G401 (cell line): ENCODE data around the gene OLFML2A. TPM values are rescaled to one million over a fixed set of nuclear protein-coding genes. Genes with fewer than 3 reads are reported as not detected.
"Not testable (repeated sequence)": the region's sequence is repeated elsewhere in the genome, so short reads cannot be mapped to it uniquely, and the experiment has no call there.

Experiments used
- DNase-seq: peaks from one replicate; pipeline ENCODE4 v3.0.0-alpha.2; 2015; ENCODE audit warnings: low spot score
- in situ Hi-C: cut with HindIII; loops from 2 replicates; pipeline ENCODE4 v1.10.0; 2016; ENCODE audit warnings: low sequenced_read_pairs, mixed read lengths
- total RNA-seq: library from RNA; depleted of rRNA; stranded (reverse); fragments of >200 nt; shearing (Covaris generic); gene quantifications from 2 replicates; pipeline ENCODE4 v1.2.3, GENCODE V29; 2014

OLFML2A gene
- total RNA-seq, 1 experiment from 2014 or later = 12.0 TPM

GRCh38 chr9:124809211-124809610 lies 32.3 kb downstream of the OLFML2A start:
- DNase-seq = no peak
- in situ Hi-C loops = no loop called here

GRCh38 chr9:124809741-124810500 lies 33.0 kb downstream of the OLFML2A start:
- in situ Hi-C loops = no loop called here
- DNase-seq = no peak

- in situ Hi-C loops = no loop called here
- DNase-seq = peak; percentile 12
Observed at GRCh38 chr9:124810663-124811355, 33.9 kb downstream of the OLFML2A start.

GRCh38 chr9:124812441-124812876 lies 35.5 kb downstream of the OLFML2A start:
- in situ Hi-C loops = no loop called here
- no peak for DNase-seq

- no peak for DNase-seq
- in situ Hi-C loops = no loop called here
Observed at GRCh38 chr9:124813041-124813440, 36.1 kb downstream of the OLFML2A start.

- DNase-seq = no peak
- in situ Hi-C loops = no loop called here
Observed at GRCh38 chr9:124813501-124814163, 36.7 kb downstream of the OLFML2A start.

- in situ Hi-C loops = no loop called here
- DNase-seq = no peak
Observed at GRCh38 chr9:124814164-124814535, 37.2 kb downstream of the OLFML2A start.

GRCh38 chr9:124815601-124816000 lies 38.7 kb downstream of the OLFML2A start:
- no peak for DNase-seq
- in situ Hi-C loops = no loop called here

- in situ Hi-C loops = no loop called here
- no peak for DNase-seq
Observed at GRCh38 chr9:124818431-124819281, 41.7 kb downstream of the OLFML2A start.

- DNase-seq = no peak
- in situ Hi-C loops = no loop called here
Observed at GRCh38 chr9:124820698-124821623, 44.0 kb downstream of the OLFML2A start.

GRCh38 chr9:124828489-124829333 lies 51.8 kb downstream of the OLFML2A start:
- in situ Hi-C loops = no loop called here
- DNase-seq = no peak

- no peak for DNase-seq
- in situ Hi-C loops = no loop called here
Observed at GRCh38 chr9:124829334-124829669, 52.4 kb downstream of the OLFML2A start.

GRCh38 chr9:124830593-124830992 lies 53.7 kb downstream of the OLFML2A start:
- in situ Hi-C loops = no loop called here
- DNase-seq = no peak

GRCh38 chr9:124831642-124832364 lies 54.9 kb downstream of the OLFML2A start:
- in situ Hi-C loops = no loop called here
- no peak for DNase-seq

- in situ Hi-C loops = no loop called here
- no peak for DNase-seq
Observed at GRCh38 chr9:124834591-124834990, 57.7 kb downstream of the OLFML2A start.

- DNase-seq = no peak
- in situ Hi-C loops = no loop called here
Observed at GRCh38 chr9:124835026-124835557, 58.2 kb downstream of the OLFML2A start.

- in situ Hi-C loops, DNase-seq: not testable (repeated sequence)
Observed at GRCh38 chr9:124838132-124838531, 61.2 kb downstream of the OLFML2A start.
